Right atrium auricular region (tissue), 2 donors: ENCODE results near the gene TPRX1. TPM values are rescaled to one million over a fixed set of nuclear protein-coding genes. Genes with fewer than 3 reads are reported as not detected.
"Not testable (repeated sequence)": the region's sequence is repeated elsewhere in the genome, so short reads cannot be mapped to it uniquely, and the experiment has no call there.

Experiments
- DNase-seq: peaks from one replicate; pipeline ENCODE4 v3.0.0-alpha.2; 2019; ENCODE audit warnings: low spot score
- H3K27ac ChIP-seq, 2 donors: fragments of 200-600 bp; sonication (generic); 1 replicate in 1 of 2; 2 replicates in 1 of 2; pipeline ENCODE4 v1.5.1; 2016 to 2019
- H3K27me3 ChIP-seq, 2 donors: fragments of 200-600 bp; sonication (generic); one replicate each; pipeline versions ENCODE4 v1.5.1 to v1.6.0; 2017 to 2019
- H3K36me3 ChIP-seq: fragments of 200-600 bp; sonication (generic); one replicate; pipeline ENCODE4 v1.5.1; 2016
- H3K4me1 ChIP-seq, 2 donors: fragments of 200-600 bp; sonication (generic); one replicate each; pipeline versions ENCODE4 v1.5.1 to v1.6.0; 2017 to 2019
- H3K4me3 ChIP-seq, 2 donors: fragments of 200-600 bp; sonication (generic); 1 replicate in 1 of 2; 2 replicates in 1 of 2; pipeline ENCODE4 v1.5.1; 2017 to 2019; ENCODE audit warnings: mild to moderate bottlenecking in 1 of 2, moderate library complexity in 1 of 2
- H3K9me3 ChIP-seq, 2 donors: fragments of 200-600 bp; sonication (generic); one replicate each; pipeline ENCODE4 v1.5.1; 2019
- total RNA-seq, 2 donors: library from RNA; depleted of rRNA; stranded (reverse); fragments of >200 nt; gene quantifications; one replicate each; pipeline ENCODE4 v1.1.0, GENCODE V29; 2016
- TF ChIP-seq, protein P1 (sequence below), 2 donors: fragments of 200-600 bp; sonication (generic); IDR thresholded peaks; one replicate each; pipeline ENCODE4 v1.5.1; 2019; ENCODE audit warnings: antibody characterized with exemption in 2 of 2

TPRX1 gene
- total RNA-seq, 2 donors from 2014 or later: not detected

DNA sequence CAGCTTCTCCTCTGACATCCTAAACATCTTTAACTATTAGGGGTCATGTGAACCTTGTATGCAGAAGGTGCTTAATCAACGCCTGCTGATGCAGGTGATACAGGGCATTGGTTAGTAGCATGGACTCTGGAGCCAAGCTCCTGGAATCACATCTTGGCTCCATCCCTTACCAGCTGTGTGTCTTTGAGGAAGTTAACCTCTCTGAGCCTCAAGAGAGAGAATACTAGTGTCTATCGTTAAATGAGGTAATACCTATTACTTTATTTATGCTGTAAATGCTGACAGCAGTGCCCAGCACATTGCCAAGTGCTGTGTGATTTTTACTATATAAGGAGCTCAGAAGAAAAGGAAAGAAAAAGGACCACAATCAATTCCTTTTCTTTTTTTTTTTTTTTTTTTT is 37.0 kb downstream of the TPRX1 start:
- TF ChIP-seq, protein P1, sequence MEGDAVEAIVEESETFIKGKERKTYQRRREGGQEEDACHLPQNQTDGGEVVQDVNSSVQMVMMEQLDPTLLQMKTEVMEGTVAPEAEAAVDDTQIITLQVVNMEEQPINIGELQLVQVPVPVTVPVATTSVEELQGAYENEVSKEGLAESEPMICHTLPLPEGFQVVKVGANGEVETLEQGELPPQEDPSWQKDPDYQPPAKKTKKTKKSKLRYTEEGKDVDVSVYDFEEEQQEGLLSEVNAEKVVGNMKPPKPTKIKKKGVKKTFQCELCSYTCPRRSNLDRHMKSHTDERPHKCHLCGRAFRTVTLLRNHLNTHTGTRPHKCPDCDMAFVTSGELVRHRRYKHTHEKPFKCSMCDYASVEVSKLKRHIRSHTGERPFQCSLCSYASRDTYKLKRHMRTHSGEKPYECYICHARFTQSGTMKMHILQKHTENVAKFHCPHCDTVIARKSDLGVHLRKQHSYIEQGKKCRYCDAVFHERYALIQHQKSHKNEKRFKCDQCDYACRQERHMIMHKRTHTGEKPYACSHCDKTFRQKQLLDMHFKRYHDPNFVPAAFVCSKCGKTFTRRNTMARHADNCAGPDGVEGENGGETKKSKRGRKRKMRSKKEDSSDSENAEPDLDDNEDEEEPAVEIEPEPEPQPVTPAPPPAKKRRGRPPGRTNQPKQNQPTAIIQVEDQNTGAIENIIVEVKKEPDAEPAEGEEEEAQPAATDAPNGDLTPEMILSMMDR (IDR thresholded peaks at IDR 0.05): no peak
- no peaks in the 10 kb centered on the region for H3K27me3 ChIP-seq
- H3K36me3 ChIP-seq: no peaks in the 10 kb centered on the region
- H3K4me3 ChIP-seq: no peak overlapping the region
- no peak for DNase-seq
- no peak overlapping the region for H3K27ac ChIP-seq
- H3K9me3 ChIP-seq: no peaks in the 10 kb centered on the region
- H3K4me1 ChIP-seq: peaks cover 0 to 3% of the 10 kb centered on the region in 2 donors

DNA sequence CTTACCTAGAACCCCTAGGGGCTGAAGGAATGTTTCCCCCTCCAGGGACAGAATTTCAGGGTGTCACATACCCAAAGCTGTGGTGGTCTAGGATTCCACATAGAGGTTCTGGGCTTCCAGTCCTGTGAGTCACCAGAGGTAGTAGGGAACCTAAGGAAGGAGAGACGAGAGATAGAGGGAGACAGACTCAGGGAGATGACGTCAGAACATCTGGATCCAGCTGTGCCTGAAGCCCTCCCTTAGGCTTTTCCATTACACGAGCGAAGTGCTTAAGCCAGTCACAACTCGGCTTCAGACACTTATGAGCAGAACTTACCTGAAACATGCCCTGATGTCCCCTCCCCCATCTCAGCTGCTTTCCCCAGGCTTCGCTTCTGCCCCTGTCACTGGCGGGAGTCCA is 37.7 kb downstream of the TPRX1 start:
- H3K4me1 ChIP-seq: peaks cover 0 to 3% of the 10 kb centered on the region in 2 donors
- no peak for DNase-seq
- H3K9me3 ChIP-seq: no peaks in the 10 kb centered on the region
- TF ChIP-seq, protein P1 (IDR thresholded peaks at IDR 0.05): no peak
- H3K4me3 ChIP-seq: no peak overlapping the region
- H3K36me3 ChIP-seq: no peaks in the 10 kb centered on the region
- no peak overlapping the region for H3K27ac ChIP-seq
- no peaks in the 10 kb centered on the region for H3K27me3 ChIP-seq

DNA sequence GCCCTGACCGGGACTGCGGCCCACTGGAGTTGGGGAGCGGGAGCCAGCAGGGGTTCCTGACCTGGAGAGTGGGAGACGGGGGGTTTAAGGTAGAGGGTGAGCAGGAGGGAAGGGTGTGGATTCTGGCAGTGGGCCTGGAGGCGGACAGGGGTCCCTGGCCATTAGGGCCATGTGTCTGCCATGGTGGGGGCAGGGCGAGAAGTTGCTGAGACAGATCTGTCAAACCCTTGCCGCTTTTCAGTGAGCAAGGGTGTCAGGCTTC is 38.1 kb downstream of the TPRX1 start:
- TF ChIP-seq, protein P1 (IDR thresholded peaks at IDR 0.05): no peak
- no peak overlapping the region for H3K27ac ChIP-seq

DNA sequence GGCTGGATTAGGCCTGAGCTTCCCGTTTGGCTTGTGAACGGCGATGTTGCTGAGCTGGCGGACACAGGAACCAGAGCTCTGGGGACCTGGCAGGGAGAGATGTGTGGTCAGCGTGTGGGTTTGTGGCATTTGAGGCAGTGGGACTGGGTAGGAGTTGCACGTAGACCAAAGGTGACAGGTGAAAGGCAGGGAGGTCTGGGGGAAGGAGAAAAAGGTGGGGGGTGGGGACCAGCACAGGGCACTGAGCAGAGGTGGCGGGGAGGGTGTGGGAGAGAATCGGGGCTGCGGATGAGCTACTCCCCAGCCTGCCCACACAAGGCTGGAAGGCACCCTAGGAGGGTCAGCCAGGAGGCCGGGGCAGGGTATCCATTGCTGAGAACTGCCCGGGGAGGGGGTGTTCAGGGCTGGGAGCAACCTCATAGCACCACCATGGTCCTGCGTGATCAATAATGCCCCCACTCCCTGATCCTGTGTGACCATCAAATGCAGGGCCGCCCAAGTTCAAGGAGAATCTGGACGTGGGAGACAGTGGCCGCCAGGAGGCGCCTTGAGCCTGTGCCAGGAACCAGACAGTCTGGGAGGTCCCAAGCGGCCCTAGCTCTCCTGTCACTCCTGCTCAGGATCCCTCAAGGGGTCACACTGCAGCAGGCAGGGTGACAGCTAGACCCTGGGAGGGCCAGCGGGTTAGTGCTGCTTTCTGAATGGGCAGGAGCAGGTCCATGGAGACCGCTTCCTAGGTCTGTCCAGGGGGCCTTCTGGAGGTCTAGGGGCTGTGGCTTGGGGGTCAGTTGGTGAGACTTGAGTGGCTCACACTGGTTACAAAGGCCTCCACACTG is 38.6 kb downstream of the TPRX1 start:
- Histone ChIP-seq H3K9me3 (no peaks in the 10 kb centered on the region), H3K4me3 (no peak overlapping the region), H3K36me3 (no peaks in the 10 kb centered on the region), H3K4me1 (peaks cover 0 to 3% of the 10 kb centered on the region in 2 donors), H3K27ac (no peak overlapping the region), H3K27me3 (no peaks in the 10 kb centered on the region)
- DNase-seq: peak; percentile 65
- TF ChIP-seq, protein P1 (IDR thresholded peaks at IDR 0.05): peak; percentile 83 to 89

More for the DNA sequence above, 38.1 kb downstream of the TPRX1 start:
- DNase-seq: no peak
- Histone ChIP-seq H3K4me1 (peaks cover 0 to 3% of the 10 kb centered on the region in 2 donors), H3K36me3 (no peaks in the 10 kb centered on the region), H3K9me3 (no peaks in the 10 kb centered on the region), H3K4me3 (no peak overlapping the region), H3K27me3 (no peaks in the 10 kb centered on the region)

DNA sequence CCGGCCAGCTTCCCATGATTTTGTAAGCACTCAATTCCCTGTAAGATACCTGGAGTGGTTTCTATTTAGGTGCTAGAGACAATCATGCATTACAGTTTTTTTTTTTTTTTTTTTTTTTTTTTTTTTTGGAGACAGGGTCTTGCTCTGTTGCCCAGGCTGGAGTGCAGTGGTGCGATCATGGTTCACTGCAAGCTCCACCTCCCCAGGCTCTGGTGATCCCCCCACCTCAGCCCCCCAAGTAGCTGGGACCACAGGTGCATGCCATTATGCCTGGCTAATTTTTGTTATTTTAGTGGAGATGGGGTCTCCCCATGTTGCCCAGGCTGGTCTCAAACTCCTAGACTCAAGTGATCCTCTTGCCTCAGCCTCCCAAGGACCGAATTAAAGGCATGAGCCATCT is 39.6 kb downstream of the TPRX1 start:
- not testable (repeated sequence) for H3K9me3 ChIP-seq, H3K27ac ChIP-seq, DNase-seq, H3K36me3 ChIP-seq, H3K4me1 ChIP-seq, H3K27me3 ChIP-seq, H3K4me3 ChIP-seq

DNA sequence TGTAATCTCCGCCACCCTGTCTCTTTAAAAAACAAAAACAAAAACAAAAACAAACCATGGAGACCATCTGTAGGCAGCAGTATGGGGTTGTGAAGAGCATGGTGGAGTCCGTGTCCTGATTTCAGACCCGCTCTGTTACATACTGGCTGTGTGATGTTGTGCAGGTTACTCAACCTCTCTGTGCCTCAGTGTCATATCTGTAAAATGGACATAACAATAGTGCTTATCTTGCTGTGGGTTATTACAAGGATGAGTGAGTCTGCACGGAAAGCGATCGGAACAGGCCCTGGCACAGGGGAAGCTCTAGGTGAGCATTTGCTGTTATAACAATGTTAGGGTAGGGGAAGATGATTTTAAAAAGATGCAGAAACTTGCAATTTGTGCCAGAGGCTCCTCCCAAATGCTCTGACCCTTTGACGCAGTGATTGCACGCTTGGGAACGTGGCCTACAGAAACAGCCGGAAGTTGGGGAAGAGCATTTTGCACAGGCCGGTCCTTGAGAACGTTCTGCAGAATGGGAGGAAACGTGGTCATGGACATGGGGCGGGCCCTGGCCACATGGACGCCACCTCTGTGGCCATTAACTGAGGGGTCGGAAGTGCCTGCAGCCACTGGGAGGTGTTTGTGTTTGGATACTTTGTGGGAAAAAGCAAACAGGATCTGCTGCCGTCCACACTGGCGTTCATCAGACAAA is 41.6 kb downstream of the TPRX1 start:
- H3K36me3 ChIP-seq: peaks cover 14% of the 10 kb centered on the region
- DNase-seq: no peak
- no peak overlapping the region for H3K4me3 ChIP-seq
- peak overlapping the region; percentile 22 to 45 for H3K27ac ChIP-seq
- H3K9me3 ChIP-seq: no peaks in the 10 kb centered on the region
- peaks cover 0 to 3% of the 10 kb centered on the region in 2 donors for H3K4me1 ChIP-seq
- TF ChIP-seq, protein P1 (IDR thresholded peaks at IDR 0.05): no peak
- no peaks in the 10 kb centered on the region for H3K27me3 ChIP-seq
